ENCODE results near the gene PSMB10. TPM values are rescaled to one million over a fixed set of nuclear protein-coding genes. Genes with fewer than 3 reads are reported as not detected.

The PSMB10 gene
- total RNA-seq, 4 donors from 2014 or later: 26.5 to 33.8 (median 32.6) TPM

GRCh38 chr16:67888331-67888730 lies 48.3 kb downstream of the PSMB10 start:
- Histone ChIP-seq H3K4me1 (peaks cover 0 to 30% (median 8%) of the 10 kb centered on the region in 3 donors), H3K36me3 (peaks cover 0 to 25% of the 10 kb centered on the region in 2 donors), H3K9me3 (no peaks in the 10 kb centered on the region), H3K27ac (no peak overlapping the region), H3K27me3 (no peaks in the 10 kb centered on the region), H3K4me3 (no peak overlapping the region)
- no peak for TF ChIP-seq POLR2AphosphoS5 (IDR thresholded peaks at IDR 0.05)
- TF ChIP-seq POLR2A (IDR thresholded peaks at IDR 0.05): no peak
- TF ChIP-seq, protein P1, sequence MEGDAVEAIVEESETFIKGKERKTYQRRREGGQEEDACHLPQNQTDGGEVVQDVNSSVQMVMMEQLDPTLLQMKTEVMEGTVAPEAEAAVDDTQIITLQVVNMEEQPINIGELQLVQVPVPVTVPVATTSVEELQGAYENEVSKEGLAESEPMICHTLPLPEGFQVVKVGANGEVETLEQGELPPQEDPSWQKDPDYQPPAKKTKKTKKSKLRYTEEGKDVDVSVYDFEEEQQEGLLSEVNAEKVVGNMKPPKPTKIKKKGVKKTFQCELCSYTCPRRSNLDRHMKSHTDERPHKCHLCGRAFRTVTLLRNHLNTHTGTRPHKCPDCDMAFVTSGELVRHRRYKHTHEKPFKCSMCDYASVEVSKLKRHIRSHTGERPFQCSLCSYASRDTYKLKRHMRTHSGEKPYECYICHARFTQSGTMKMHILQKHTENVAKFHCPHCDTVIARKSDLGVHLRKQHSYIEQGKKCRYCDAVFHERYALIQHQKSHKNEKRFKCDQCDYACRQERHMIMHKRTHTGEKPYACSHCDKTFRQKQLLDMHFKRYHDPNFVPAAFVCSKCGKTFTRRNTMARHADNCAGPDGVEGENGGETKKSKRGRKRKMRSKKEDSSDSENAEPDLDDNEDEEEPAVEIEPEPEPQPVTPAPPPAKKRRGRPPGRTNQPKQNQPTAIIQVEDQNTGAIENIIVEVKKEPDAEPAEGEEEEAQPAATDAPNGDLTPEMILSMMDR (IDR thresholded peaks at IDR 0.05): no peak
- TF ChIP-seq EP300 (IDR thresholded peaks at IDR 0.05): no peak
- no peak for ATAC-seq
- WGBS, 2 donors (ENCODE audit: low coverage in 1 of 2): 83% methylated on average over 2 of the region's 3 CpGs; no CpG with 5 or more reads in 1 of the 2 donors

DNA sequence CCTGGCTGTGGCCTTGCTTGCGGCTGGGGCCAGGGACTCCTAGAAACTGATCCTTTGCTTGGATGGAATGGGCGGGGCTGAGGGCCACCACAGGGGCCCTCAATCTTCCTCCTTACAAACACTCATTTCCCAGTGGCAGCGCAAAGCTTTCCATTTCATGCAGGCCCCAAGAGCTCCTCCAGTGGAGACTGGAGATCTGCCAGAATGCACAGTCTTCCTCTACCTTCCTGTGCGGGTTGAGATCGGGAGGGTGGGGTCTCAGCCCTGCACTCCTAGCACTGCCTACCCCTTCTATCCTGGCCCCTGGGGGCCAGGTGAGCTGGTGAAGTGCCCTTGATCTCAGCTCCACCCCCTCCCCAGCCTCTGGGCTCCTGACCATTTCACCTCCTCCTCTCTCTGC lies 50.3 kb downstream of the PSMB10 start:
- ATAC-seq: no peak
- Histone ChIP-seq H3K4me3 (no peak overlapping the region), H3K27ac (no peak overlapping the region), H3K36me3 (peaks cover 0 to 44% of the 10 kb centered on the region in 2 donors), H3K4me1 (peaks cover 0 to 25% (median 8%) of the 10 kb centered on the region in 3 donors), H3K9me3 (no peaks in the 10 kb centered on the region), H3K27me3 (no peaks in the 10 kb centered on the region)
- WGBS, 2 donors (ENCODE audit: low coverage in 1 of 2): 100% methylated on average over 1 of the region's 5 CpGs; no CpG with 5 or more reads in 1 of the 2 donors
- TF ChIP-seq EP300 (IDR thresholded peaks at IDR 0.05) (no peak), POLR2A (IDR thresholded peaks at IDR 0.05) (no peak), POLR2AphosphoS5 (IDR thresholded peaks at IDR 0.05) (no peak)
- TF ChIP-seq, protein P1 (IDR thresholded peaks at IDR 0.05): no peak

DNA sequence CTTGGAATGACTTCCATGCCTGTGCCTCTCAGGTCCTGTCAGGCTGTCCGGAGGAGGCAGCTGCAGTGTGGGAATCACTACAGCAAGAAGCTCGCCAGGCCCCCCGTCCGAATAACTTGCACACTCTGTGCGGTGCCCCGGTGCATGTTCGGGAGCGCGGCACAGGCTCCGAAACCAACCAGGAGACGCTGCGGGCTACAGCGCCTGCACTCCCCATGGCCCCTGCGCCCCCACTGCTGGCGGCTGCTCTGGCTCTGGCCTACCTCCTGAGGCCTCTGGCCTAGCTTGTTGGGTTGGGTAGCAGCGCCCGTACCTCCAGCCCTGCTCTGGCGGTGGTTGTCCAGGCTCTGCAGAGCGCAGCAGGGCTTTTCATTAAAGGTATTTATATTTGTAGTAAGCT lies 50.7 kb downstream of the PSMB10 start:
- H3K4me3 ChIP-seq: no peak overlapping the region
- 60 to 100% methylated on average over 1 of the region's 19 CpGs for WGBS, 2 donors (ENCODE audit: low coverage in 1 of 2)
- peaks cover 0 to 48% of the 10 kb centered on the region in 2 donors for H3K36me3 ChIP-seq
- no peak for ATAC-seq
- H3K9me3 ChIP-seq: no peaks in the 10 kb centered on the region
- peak overlapping the region in 1 of 4 donors; percentile 83 for H3K27ac ChIP-seq
- TF ChIP-seq, protein P1 (IDR thresholded peaks at IDR 0.05): no peak
- no peak for TF ChIP-seq EP300 (IDR thresholded peaks at IDR 0.05)
- no peak for TF ChIP-seq POLR2AphosphoS5 (IDR thresholded peaks at IDR 0.05)
- peaks cover 0 to 25% (median 8%) of the 10 kb centered on the region in 3 donors for H3K4me1 ChIP-seq
- no peaks in the 10 kb centered on the region for H3K27me3 ChIP-seq

- TF ChIP-seq, protein P1 (IDR thresholded peaks at IDR 0.05): no peak
- no peak for TF ChIP-seq EP300 (IDR thresholded peaks at IDR 0.05)
- no peak for TF ChIP-seq POLR2A (IDR thresholded peaks at IDR 0.05)
- TF ChIP-seq POLR2AphosphoS5 (IDR thresholded peaks at IDR 0.05): no peak
- peaks cover 0 to 53% of the 10 kb centered on the region in 2 donors for H3K36me3 ChIP-seq
- H3K27me3 ChIP-seq: no peaks in the 10 kb centered on the region
- peak overlapping the region in 3 of 4 donors; percentile 61 to 83 (median 73) for H3K27ac ChIP-seq
- H3K4me1 ChIP-seq: peaks cover 0 to 25% (median 8%) of the 10 kb centered on the region in 3 donors
- no peak for ATAC-seq
- H3K4me3 ChIP-seq: no peak overlapping the region
- no peaks in the 10 kb centered on the region for H3K9me3 ChIP-seq
- 95 to 100% methylated on average over 4 to 8 of the region's 12 CpGs for WGBS, 2 donors (ENCODE audit: low coverage in 1 of 2)
Measured at GRCh38 chr16:67885545-67885944, 51.1 kb downstream of the PSMB10 start.

DNA sequence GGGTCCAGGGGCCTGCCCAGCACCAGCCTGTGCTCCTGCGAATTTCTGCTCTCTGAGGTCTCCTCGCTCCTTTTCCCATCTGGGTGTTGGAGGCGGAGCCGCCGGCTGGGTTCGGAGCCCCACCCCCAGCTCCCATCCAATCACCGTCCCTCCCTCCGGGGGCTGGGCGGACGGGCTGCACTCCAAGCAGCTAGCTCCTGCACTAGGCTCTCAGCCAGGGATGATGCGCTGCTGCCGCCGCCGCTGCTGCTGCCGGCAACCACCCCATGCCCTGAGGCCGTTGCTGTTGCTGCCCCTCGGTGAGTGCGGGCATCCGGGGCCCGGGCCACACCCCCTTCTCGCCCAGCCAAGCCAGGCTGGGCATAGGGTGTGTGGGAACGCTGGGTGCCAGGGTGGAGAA lies 52.0 kb downstream of the PSMB10 start, which contains the start of gene NRN1L:
Gene NRN1L (plus strand): TSS at position 202 of the 400 bp plus-strand sequence. CDS start 19 bp downstream, at position 221.
- Histone ChIP-seq H3K4me1 (peaks cover 0 to 25% (median 8%) of the 10 kb centered on the region in 3 donors), H3K27me3 (no peaks in the 10 kb centered on the region), H3K4me3 (peak within 1 kb of the TSS in 1 of 2 donors; percentile 35), H3K9me3 (no peaks in the 10 kb centered on the region), H3K27ac (peak within 1 kb of the TSS; percentile 43 to 83 (median 67)), H3K36me3 (peaks cover 0 to 61% of the 10 kb centered on the region in 2 donors)
- WGBS, 2 donors (ENCODE audit: low coverage in 1 of 2): 20% methylated on average over 1 of the region's 22 CpGs; no CpG with 5 or more reads in 1 of the 2 donors
- no peak for TF ChIP-seq EP300 (IDR thresholded peaks at IDR 0.05)
- peak; percentile 71 for TF ChIP-seq POLR2AphosphoS5 (IDR thresholded peaks at IDR 0.05)
- peak in 1 of 2 donors; percentile 38 for TF ChIP-seq POLR2A (IDR thresholded peaks at IDR 0.05)
- peak; percentile 98 for ATAC-seq

Small RNA genes within 50 kb of the gene (small RNA-seq; reads per million reads assigned to genes)
- gene NRN1L: 0 reads per million in 4 donors

Other genes with a start within 250 kb of the PSMB10 start
- 10 to 100 TPM; 16.3 to 24.9 (median 20.1) TPM for gene GFOD2, start 217.5 kb downstream of the PSMB10 start, total RNA-seq
- 10 to 100 TPM in 1 of 4 donors, 1 to 10 TPM in 3; 6.0 to 12.3 (median 8.4) TPM for gene RANBP10, start 130.3 kb downstream of the PSMB10 start, total RNA-seq
- 1 to 10 TPM in 3 of 4 donors, under 1 TPM in 1; 0.89 to 2.4 (median 1.6) TPM for gene TSNAXIP1, start 130.0 kb downstream of the PSMB10 start, total RNA-seq
- 10 to 100 TPM; 52.6 to 78.0 (median 76.0) TPM for gene THAP11, start 94.5 kb downstream of the PSMB10 start, total RNA-seq
- 100 to 1,000 TPM in 3 of 4 donors, 10 to 100 TPM in 1; 90.0 to 194 (median 113) TPM for gene NUTF2, start 89.9 kb downstream of the PSMB10 start, total RNA-seq
- gene CENPT, start 89.2 kb downstream of the PSMB10 start, total RNA-seq: 10 to 100 TPM; 15.4 to 44.2 (median 35.3) TPM
- 10 to 100 TPM; 43.8 to 72.6 (median 53.5) TPM for gene EDC4, start 63.8 kb downstream of the PSMB10 start, total RNA-seq
- gene NRN1L, start 52.0 kb downstream of the PSMB10 start, total RNA-seq: 1 to 10 TPM in 2 of 4 donors, not detected in 2; 1.2 to 2.4 TPM
- gene PSKH1, start 43.6 kb downstream of the PSMB10 start, total RNA-seq: 10 to 100 TPM; 14.7 to 32.3 (median 23.4) TPM
- gene CTRL, start 5.0 kb downstream of the PSMB10 start, total RNA-seq: 1 to 10 TPM in 2 of 4 donors, not detected in 2; 1.2 to 5.0 TPM
- 10 to 100 TPM; 10.8 to 25.8 (median 15.9) TPM for gene LCAT, start 7.3 kb upstream of the PSMB10 start, total RNA-seq
- gene SLC12A4, start 31.8 kb upstream of the PSMB10 start, total RNA-seq: 100 to 1,000 TPM in 1 of 4 donors, 10 to 100 TPM in 3; 54.7 to 121 (median 64.0) TPM
- gene DPEP3, start 43.6 kb upstream of the PSMB10 start, total RNA-seq: 1 to 10 TPM in 1 of 4 donors, not detected in 3; 1.4 TPM
- gene DPEP2, start 62.6 kb upstream of the PSMB10 start, total RNA-seq: 1 to 10 TPM; 1.0 to 3.0 (median 1.8) TPM
- gene DPEP2NB, start 79.1 kb upstream of the PSMB10 start, total RNA-seq: not detected
- 10 to 100 TPM in 1 of 4 donors, 1 to 10 TPM in 3; 6.5 to 10.4 (median 8.0) TPM for gene DDX28, start 86.4 kb upstream of the PSMB10 start, total RNA-seq
- gene DUS2, start 86.4 kb upstream of the PSMB10 start, total RNA-seq: 10 to 100 TPM in 1 of 4 donors, 1 to 10 TPM in 3; 7.2 to 15.0 (median 8.7) TPM
- gene NFATC3, start 148.5 kb upstream of the PSMB10 start, total RNA-seq: 10 to 100 TPM; 42.4 to 50.6 (median 49.3) TPM